Astrocyte (in vitro differentiated cells and primary cell): ENCODE measurements around the gene ZNF783. TPM values are rescaled to one million over a fixed set of nuclear protein-coding genes. Genes with fewer than 3 reads are reported as not detected.
A peak's percentile ranks its signal among the peaks of the same experiment; 100 is the strongest.

Experiments used
- DNase-seq: peaks from one replicate; pipeline ENCODE4 v3.0.0-alpha.2; 2010; ENCODE audit warnings: low read depth
- FAIRE-seq: peaks from 2 replicates; lab custom pipeline; 2011; peaks lifted over from hg19 to GRCh38; lab: Jason Lieb, UNC
- H2AFZ ChIP-seq: 2 replicates; pipeline ENCODE4 v1.6.0; 2012; ENCODE audit warnings: low read depth, low read length, inconsistent platforms
- H3K27ac ChIP-seq: 2 replicates; pipeline ENCODE4 v1.5.1; 2011; ENCODE audit warnings: low read depth, low read length, inconsistent platforms
- H3K27me3 ChIP-seq: 2 replicates; pipeline ENCODE4 v1.6.0; 2011; ENCODE audit warnings: low read length, inconsistent platforms; ENCODE audit not compliant: insufficient read depth
- H3K36me3 ChIP-seq: 2 replicates; pipeline ENCODE4 v1.5.1; 2011; ENCODE audit warnings: low read length, inconsistent platforms; ENCODE audit not compliant: insufficient read depth
- H3K4me1 ChIP-seq: 2 replicates; pipeline ENCODE4 v1.5.1; 2011; ENCODE audit warnings: low read length, inconsistent platforms; ENCODE audit not compliant: insufficient read depth
- H3K4me2 ChIP-seq: 2 replicates; pipeline ENCODE4 v1.6.0; 2012; ENCODE audit warnings: low read length, inconsistent platforms
- H3K4me3 ChIP-seq: 2 replicates; pipeline ENCODE4 v1.5.1; 2011; ENCODE audit warnings: low read depth, mild to moderate bottlenecking, low read length, inconsistent platforms; ENCODE audit not compliant: insufficient read depth
- H3K79me2 ChIP-seq: 2 replicates; pipeline ENCODE4 v1.6.0; 2012; ENCODE audit warnings: mild to moderate bottlenecking, low read length, inconsistent platforms; ENCODE audit not compliant: insufficient read depth
- H3K9ac ChIP-seq: 2 replicates; pipeline ENCODE4 v1.6.0; 2012; ENCODE audit warnings: mild to moderate bottlenecking, low read length, inconsistent platforms
- H3K9me3 ChIP-seq: 2 replicates; pipeline ENCODE4 v1.5.1; 2012; ENCODE audit warnings: low read depth, mild to moderate bottlenecking, low read length, inconsistent platforms; ENCODE audit not compliant: insufficient read depth
- H4K20me1 ChIP-seq: 2 replicates; pipeline ENCODE4 v1.6.0; 2012; ENCODE audit warnings: low read length, inconsistent platforms; ENCODE audit not compliant: insufficient read depth
- H3K27ac Mint-ChIP-seq: one replicate; pipeline ENCODE4 v1.8.0; 2021; ENCODE audit warnings: mild to moderate bottlenecking, mixed read lengths; ENCODE audit not compliant: unreplicated experiment
- H3K27me3 Mint-ChIP-seq: one replicate; pipeline ENCODE4 v1.8.0; 2021; ENCODE audit warnings: low read depth, mixed read lengths; ENCODE audit not compliant: unreplicated experiment
- H3K36me3 Mint-ChIP-seq: one replicate; pipeline ENCODE4 v1.8.0; 2021; ENCODE audit warnings: low read depth, mixed read lengths; ENCODE audit not compliant: unreplicated experiment
- H3K4me1 Mint-ChIP-seq: one replicate; pipeline ENCODE4 v1.8.0; 2021; ENCODE audit warnings: low read depth, mixed read lengths; ENCODE audit not compliant: unreplicated experiment
- H3K4me3 Mint-ChIP-seq: one replicate; pipeline ENCODE4 v1.8.0; 2021; ENCODE audit warnings: mild to moderate bottlenecking, moderate library complexity, mixed read lengths; ENCODE audit not compliant: unreplicated experiment
- H3K9me3 Mint-ChIP-seq: one replicate; pipeline ENCODE4 v1.8.0; 2021; ENCODE audit warnings: mild to moderate bottlenecking, mixed read lengths; ENCODE audit not compliant: unreplicated experiment
- CTCF ChIP-seq: IDR thresholded peaks from 2 replicates; pipeline ENCODE4 v1.5.1; 2011; ENCODE audit warnings: low read depth, mild to moderate bottlenecking, inconsistent platforms, low read length, moderate library complexity; ENCODE audit not compliant: insufficient read depth
- EZH2 ChIP-seq: IDR thresholded peaks from 2 replicates; pipeline ENCODE4 v1.6.1; 2012; ENCODE audit warnings: mild to moderate bottlenecking, low read length, inconsistent platforms; ENCODE audit not compliant: insufficient read depth
- total RNA-seq: library from RNA; stranded (reverse); gene quantifications from 2 replicates; pipeline ENCODE4 v1.2.1, GENCODE V29; 2021

The ZNF783 gene
- total RNA-seq, 1 donor from 2014 or later: 10.6 TPM

- TF ChIP-seq EZH2: no peak
- TF ChIP-seq CTCF: no peak
- Mint-ChIP-seq H3K36me3 (peaks cover 14% of the 10 kb centered on the region), H3K9me3 (no peaks in the 10 kb centered on the region), H3K27me3 (peaks cover 2% of the 10 kb centered on the region), H3K4me3 (no peak overlapping the region), H3K27ac (no peak overlapping the region), H3K4me1 (no peaks in the 10 kb centered on the region)
- Histone ChIP-seq H3K9me3 (no peaks in the 10 kb centered on the region), H3K27ac (no peak overlapping the region), H3K4me1 (peaks cover 10% of the 10 kb centered on the region), H3K9ac (no peak overlapping the region), H3K27me3 (no peaks in the 10 kb centered on the region), H3K36me3 (peaks cover 2% of the 10 kb centered on the region), H3K79me2 (no peaks in the 10 kb centered on the region), H3K4me3 (no peak overlapping the region), H2AFZ (no peak overlapping the region), H3K4me2 (no peak overlapping the region), H4K20me1 (peaks cover 13% of the 10 kb centered on the region)
- DNase-seq: no peak
- no peak for FAIRE-seq
These were observed 19.7 kb downstream of the ZNF783 start for GRCh38 chr7:149281508-149282330.

DNA sequence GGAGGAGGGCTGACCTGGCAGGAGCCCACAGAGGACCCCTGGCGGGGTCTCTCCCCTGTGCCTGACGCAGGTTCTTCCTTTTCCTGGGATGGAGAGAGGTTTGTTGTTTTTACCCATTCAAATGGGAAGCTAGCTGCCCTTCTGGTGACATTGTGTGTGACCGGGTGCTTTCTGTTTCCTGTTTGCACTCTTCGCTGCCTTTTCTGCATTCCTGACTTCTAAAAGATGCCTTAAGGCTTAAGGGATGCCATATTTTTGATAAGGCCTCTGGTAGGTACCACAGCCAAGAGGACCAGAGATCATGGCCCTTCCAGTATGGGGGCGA is 20.3 kb downstream of the ZNF783 start:
- TF ChIP-seq EZH2 (no peak), CTCF (no peak)
- no peaks in the 10 kb centered on the region for H3K4me1 Mint-ChIP-seq
- Histone ChIP-seq H4K20me1 (peaks cover 13% of the 10 kb centered on the region), H2AFZ (no peak overlapping the region), H3K4me1 (peaks cover 10% of the 10 kb centered on the region), H3K4me2 (no peak overlapping the region), H3K9ac (no peak overlapping the region), H3K36me3 (peaks cover 2% of the 10 kb centered on the region), H3K4me3 (no peak overlapping the region), H3K9me3 (no peaks in the 10 kb centered on the region), H3K27ac (no peak overlapping the region), H3K27me3 (no peaks in the 10 kb centered on the region), H3K79me2 (no peaks in the 10 kb centered on the region)
- H3K27me3 Mint-ChIP-seq: peaks cover 2% of the 10 kb centered on the region
- H3K36me3 Mint-ChIP-seq: peaks cover 14% of the 10 kb centered on the region
- H3K27ac Mint-ChIP-seq: no peak overlapping the region
- FAIRE-seq: no peak
- no peaks in the 10 kb centered on the region for H3K9me3 Mint-ChIP-seq
- DNase-seq: no peak
- peak overlapping the region; percentile 45 for H3K4me3 Mint-ChIP-seq

- Histone ChIP-seq H4K20me1 (peaks cover 13% of the 10 kb centered on the region), H3K4me3 (no peak overlapping the region), H3K9ac (no peak overlapping the region), H3K27me3 (no peaks in the 10 kb centered on the region), H3K36me3 (peaks cover 2% of the 10 kb centered on the region), H2AFZ (no peak overlapping the region), H3K4me1 (peaks cover 10% of the 10 kb centered on the region), H3K27ac (no peak overlapping the region), H3K9me3 (no peaks in the 10 kb centered on the region), H3K4me2 (no peak overlapping the region), H3K79me2 (no peaks in the 10 kb centered on the region)
- no peak overlapping the region for H3K27ac Mint-ChIP-seq
- peaks cover 22% of the 10 kb centered on the region for H3K36me3 Mint-ChIP-seq
- H3K9me3 Mint-ChIP-seq: no peaks in the 10 kb centered on the region
- peaks cover 2% of the 10 kb centered on the region for H3K27me3 Mint-ChIP-seq
- H3K4me1 Mint-ChIP-seq: no peaks in the 10 kb centered on the region
- TF ChIP-seq EZH2 (no peak), CTCF (no peak)
- DNase-seq: no peak
- no peak for FAIRE-seq
- H3K4me3 Mint-ChIP-seq: no peak overlapping the region
These were observed 21.3 kb downstream of the ZNF783 start for GRCh38 chr7:149283321-149283720.
